Stimulated activated CD4-positive, alpha-beta T cell treated with anti-CD3 and anti-CD28 coated beads, Interleukin-1b, Interleukin-23, amount 100 ng/mL, for 24 hours (primary cell): ENCODE results near the gene COL27A1.

Experiments
- DNase-seq, 4 experiments: peaks; one replicate each; pipeline ENCODE4 v3.0.0-alpha.2; 2020; ENCODE audit warnings: low read depth in 4 of 4, low spot score in 1 of 4

Gene COL27A1

DNA sequence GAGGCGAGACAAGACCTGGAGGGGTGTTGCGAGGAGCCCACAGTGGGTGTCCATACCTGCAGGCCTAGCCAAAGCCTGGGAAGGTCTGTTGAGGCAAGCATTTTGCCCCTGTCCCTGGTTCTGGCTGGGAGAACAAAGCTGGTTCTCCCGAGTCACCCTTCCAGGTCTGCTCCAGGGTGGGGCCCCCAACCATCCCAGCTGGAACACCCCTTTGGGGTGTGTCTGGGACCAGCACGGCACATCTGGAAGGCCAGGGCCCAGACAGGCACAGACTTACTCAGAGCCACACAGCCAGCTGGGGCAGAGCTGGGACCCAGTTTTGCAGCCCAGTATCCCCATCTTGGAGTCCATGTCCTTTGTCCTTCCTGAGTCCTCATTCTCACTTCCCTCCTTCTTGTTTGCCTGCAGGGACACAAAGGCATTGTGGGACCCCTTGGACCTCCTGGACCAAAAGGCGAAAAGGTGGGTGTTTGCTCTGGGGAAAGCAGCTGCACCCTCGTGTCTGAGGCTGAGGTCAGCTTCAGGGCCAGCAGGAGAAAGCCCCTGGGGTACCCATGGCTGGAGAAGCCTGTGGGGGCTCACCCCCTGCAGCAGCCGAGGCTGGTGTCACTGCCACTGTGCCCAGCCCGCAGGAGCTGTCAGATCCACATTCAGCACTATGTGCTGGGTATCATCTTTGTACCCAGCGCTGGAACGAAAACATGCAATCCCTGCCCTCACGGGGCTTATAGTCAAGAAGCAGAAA lies 129.2 kb downstream of the COL27A1 start:
- DNase-seq: no peak

DNA sequence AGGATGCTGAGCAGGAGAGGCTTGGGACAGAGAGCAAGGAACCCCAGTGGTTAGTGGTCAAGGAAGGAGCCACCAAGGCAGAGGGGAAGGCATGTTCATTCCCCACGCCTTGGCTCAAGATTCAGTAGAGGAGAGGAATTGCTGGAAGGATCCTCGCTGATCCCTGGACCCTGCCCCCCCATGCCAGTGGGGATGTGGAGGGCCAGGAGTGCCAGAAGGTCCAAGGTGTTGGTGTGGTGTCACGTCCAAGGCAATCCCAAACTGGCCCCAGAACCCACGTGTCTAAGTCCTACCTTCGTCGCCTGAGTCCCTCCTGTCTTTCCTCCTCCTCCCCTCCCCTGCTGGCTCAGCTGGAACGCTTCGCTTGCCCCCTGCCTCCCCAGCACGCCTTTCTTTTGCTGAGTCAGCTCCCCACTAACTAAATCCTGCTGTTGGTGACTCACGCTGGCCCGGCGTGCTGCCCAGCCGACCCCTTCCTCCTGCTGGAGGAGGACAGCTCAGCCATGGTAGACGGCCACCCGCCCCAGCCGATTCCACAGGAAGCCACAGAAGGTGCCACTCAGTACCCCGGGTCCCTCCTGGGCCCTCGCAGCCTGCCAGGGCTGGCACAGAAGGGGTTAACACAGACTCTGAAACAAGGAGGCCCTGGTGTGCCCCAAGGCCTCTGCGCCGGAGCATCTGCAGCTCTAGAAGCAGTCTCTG lies 130.0 kb downstream of the COL27A1 start:
- no peak for DNase-seq

DNA sequence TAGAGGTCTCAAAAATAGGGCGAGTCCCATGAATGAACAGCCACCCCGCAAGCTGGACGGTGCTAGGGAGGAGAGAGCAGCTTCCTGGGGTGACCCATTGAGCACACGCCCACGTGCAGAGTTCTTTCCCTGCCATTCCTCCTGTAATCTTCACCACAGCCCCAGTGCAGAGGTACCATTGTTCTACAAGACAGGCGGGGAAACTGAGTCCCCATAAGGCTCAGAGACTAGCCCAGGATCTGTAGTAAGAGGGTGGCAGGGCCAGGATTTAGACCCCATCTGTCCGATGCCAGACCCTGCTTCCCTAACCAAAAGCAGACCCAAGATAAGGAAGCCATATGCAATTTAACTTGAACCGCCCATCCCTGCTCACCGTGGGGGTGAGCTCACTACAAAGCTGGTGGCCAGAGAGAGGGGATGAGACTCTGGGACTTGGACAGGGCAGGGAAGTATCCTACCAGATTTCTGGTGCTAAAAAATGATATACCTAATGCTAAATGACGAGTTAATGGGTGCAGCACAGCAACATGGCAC lies 130.9 kb downstream of the COL27A1 start:
- no peak for DNase-seq

DNA sequence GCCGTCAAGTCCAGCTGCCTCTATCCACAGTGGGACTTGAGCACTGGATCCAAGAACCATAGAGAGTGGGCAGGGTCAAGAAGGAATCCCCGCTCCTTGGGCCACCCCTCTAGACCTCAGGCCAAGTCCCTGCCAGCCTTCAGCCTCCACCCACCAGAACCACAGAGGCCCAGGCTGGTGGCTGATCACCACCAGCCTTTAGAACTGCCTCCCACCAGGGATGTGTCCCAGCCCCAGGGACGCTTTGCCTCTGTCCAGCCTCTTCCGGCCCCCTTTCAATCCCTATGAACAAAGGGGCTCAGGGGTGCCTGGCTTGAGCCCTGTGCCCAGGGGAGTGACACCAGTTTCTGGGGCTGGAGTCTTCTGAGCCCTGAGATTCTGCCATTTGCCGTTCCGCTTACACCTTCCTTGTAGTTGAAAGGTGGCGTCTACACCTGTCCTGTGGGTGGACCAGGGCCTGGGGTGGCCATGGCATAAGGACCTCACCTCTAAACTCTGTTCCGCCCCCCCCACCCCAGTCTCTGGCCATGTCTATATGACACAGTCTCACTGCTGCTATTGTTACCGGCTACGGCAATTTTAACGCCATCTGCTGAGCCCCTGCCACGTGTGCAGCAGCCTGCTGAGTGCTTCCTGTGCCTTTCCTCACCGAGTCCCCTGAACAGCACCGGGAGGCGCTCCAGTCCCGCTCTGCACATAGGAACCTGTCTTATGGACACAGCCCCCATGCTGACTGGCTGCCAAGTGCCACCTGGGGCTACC lies 131.8 kb downstream of the COL27A1 start:
- no peak for DNase-seq

DNA sequence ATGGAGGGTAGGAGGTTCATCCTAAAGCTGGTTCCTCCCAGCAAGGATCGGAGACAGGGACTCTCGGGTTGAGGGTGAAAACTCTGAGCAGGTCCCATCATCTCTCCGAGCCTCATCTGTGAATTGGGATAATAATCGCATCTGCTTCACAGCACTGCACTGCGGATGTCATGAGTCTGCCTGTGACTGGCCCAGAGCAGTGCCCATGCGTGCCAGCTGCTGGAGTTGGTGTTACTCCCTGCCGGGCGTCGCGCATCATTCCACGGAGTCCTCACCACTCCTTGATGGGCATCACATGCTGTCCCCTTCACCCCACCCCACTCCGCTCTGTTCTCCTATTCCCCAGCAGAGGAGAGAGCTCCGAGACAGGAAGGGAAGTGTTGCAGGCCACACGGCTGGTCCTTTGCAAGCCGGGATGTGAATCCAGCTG lies 132.4 kb downstream of the COL27A1 start:
- DNase-seq: no peak

DNA sequence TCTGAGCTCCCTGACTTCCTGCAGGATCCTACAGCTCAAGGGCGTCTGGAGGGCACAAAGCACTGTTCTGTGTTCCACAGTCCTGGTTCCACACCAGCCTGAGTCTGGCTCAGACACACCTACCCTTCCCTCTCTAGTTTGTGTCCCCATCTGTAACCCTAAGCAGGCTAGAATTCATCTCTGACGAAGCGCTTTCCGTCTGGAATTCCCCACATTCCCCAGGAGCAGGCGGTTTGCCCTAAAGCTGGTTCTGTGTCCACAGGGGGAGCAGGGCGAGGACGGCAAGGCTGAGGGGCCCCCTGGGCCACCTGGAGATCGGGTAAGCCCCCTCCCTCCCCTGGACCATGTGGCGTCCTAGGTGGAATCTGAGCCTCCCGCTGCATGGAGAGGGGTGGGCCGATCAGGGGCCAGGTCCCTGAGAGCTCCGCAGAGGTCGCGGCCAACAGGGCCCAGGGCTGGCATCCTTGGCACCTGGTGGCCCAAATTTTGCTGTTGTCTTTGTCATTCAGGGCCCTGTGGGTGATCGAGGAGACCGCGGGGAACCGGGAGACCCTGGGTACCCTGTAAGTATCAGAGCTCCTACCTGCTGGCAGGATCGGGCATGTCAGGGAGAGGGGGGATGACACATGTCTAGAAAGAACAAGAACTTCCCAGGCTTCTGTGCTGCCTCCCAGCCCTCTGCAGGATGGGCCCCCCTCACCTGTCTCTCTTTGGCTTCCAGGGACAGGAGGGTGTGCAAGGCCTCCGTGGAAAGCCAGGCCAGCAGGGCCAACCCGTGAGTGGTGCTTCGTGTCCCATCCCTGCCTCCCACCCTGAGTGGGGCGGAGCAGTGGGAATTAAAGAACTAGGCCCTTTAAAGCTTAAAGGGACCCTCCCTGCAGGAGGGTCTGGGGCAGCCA lies 133.1 kb downstream of the COL27A1 start:
- DNase-seq: no peak

DNA sequence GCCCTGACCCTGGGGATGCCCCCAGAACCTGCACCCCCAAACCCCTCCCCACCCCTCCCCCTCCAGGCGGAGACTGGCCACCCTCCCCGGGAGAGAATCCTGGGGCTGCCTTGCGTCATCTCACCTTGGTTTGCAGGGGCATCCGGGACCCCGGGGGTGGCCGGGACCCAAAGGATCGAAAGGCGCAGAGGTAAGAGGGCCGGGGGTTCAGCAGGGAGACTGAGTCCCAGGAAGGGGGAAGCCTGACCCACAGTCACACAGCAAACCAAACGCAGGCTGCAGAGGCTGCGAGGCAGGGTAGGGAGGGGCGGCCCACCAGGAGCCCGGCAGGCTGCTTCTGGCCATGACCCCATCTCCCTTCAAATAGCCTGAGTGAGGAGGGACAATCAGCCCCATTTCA lies 133.8 kb downstream of the COL27A1 start:
- no peak for DNase-seq

DNA sequence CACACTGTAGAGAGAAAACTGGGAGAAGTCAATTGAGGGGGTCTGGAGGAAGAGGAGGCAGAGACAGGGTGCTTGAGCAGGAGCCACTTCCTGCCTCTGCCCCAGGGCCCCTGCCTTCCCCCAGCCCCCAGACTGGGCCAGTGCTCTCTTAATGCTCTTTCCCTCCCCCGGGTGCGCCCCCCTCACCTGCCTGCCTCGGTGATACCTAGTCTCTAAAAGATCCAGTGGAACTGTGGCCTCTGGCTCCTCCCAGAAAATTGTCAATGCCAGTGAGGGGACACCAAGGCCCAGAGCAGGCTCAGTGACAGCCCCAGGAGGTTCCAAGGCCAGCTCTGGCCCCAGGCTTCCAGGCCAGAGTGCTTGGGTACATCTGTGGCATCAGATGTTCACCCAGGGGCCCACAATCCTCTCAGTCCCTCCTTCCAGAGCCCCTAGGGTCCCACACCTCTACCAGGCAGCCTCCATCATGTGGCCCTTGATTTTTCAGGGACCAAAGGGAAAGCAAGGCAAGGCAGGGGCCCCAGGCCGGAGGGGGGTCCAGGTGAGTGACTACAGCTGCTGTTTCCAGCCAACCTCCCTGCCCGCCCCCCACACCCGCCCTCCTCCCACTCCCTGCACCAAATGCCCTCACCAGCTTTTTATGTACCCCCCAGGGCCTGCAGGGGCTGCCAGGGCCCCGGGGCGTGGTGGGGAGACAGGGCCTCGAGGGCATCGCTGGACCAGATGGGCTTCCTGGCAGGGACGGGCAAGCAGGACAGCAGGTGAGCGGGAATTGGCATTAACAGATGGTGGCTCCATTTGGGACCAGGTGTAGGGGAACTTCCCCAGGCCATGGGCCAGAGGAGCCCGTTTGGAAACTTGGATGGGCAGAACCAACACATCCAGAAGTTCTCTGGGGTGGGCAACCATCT lies 134.5 kb downstream of the COL27A1 start:
- DNase-seq: no peak

DNA sequence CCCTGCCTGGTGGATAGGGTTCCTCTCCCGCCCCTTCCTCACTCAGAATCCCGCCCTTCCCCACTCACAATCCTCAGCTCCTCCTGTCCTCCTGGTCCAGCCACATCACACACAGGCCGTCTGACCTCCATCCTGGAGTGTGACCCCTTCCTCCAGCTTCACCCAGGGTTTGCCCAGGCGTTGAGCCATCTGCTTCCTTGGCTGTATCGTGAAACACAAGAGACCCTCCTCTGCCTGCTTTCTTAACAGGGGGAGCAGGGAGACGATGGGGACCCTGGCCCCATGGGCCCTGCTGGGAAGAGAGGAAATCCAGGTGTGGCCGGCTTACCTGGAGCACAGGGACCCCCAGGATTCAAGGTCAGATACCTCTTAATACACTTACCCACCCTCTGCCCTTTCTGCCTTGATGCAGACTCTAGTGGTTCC lies 135.2 kb downstream of the COL27A1 start:
- no peak for DNase-seq

DNA sequence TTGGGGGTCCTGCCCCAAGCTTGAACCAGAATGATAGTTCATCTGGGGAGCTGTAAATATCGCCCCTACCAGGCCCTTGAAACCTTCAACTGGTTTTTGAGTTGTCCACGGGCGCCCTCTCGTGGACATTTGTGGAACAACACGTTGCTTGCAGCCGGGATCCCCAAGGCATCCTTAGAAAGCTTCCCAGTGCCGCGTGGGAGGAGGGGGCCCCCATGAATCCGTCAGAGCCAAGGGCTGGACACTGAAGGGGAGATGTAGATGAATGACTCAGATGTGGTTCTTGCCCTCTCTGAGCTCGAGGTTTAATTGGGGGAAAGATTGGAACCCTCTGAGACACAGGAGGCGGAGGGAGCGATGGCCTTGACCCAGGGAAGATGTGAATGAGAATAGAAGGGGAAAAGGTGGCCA lies 135.7 kb downstream of the COL27A1 start:
- peak; percentile 42 to 63 (median 48) for DNase-seq

DNA sequence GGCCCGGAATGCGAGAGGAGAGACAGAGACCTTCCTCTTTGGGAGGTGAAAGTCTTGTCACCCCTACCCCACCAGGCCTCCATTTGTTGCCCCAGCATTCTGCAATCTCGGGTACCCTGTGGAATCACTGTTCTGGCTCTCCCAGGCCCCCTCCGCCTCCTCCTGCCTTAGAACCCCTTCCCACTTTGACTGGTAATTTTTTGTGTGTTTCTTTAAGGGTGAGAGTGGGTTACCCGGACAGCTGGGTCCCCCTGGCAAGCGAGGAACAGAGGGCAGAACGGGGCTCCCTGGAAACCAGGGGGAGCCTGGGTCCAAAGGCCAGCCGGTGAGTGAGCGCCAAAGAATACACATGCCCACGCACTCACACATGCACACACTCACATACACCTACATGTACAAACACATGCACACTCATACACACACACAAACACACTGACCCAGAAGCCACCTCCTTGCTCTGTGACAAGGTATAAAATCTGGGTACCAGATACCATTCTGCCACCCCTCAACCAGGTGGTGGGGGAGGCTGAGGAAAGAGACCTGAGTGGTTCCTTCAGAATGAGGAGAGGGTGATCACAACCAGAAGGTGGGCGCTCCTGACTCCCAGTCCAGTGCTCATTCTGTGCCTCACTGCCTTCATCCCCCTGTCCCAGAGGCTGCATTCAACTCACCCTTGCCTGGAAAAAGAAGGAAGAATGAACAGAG lies 136.7 kb downstream of the COL27A1 start:
- no peak for DNase-seq

DNA sequence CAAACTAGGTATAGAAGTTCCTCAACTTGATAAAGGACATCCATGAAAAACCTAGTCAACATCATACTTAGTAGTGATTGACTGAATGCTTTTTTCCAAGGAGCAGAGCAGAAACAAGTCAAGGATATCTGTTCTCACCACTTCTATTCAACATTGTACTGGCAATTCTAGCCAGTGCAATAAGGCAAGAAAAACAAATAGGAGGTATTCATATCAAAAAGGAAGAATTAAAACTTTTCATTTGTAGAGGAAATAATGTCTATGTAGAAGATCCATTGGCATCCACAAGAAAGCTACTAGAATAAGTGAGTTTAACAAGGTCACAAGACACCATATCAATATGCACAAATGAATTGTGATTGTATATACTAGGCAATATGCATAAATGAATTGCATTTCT lies 139.3 kb downstream of the COL27A1 start:
- no peak for DNase-seq

DNA sequence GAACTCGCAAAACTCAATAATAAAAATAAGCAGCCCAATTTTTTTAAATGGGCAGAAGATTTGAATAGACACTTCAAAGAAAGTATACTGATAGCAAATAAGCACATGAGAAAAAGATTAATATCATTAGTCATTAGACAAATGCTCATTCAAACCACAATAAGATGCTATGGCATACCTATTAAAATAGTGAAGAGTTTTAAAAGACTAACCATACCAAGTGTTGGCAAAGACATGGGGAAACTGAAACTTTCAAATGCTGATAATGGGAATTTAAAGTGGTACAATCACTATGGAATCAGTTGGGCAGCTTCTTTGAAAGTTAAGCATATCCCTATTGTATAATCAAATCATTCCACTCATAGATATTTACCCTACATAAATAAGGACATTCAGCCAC lies 141.0 kb downstream of the COL27A1 start:
- DNase-seq: no peak

DNA sequence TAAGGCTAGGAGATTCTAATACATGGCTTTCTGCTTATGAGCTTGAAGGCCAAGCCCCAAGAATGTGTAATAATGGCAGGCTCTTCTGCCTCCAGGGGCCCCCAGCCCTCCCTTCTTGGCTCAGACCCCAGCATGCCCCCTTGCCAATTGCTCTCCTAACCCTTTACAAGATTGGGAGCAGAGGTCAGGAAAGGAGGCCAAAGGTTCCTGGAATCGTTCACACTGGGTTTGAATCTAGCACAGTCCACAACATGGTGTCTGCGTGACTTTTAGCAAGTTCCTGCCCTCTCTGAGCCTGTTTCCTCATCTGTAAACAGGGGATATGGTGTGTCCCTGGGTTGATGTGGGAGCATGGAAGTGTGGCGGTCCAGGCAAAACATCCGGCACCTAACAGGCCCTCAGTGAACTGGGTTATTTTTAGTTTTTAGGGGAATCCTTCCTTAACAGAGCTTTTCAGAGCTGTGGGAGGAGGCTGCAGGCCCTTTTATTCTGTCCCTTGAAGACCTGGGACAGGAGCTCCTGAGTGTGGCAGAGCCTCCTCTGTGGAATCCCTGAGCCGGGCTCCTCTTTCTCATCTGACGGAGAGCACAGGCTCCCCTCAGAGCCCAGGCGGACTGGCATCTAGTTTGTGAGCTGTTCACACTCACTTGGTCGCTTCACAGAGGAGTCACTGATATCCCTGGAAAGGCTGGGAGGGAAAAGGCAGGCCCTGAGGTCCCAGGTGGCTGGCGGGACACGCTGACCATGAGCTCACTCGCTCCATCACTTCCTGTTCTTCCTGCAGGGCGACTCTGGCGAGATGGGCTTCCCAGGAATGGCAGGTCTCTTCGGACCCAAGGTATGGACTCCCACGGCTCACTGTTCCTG lies 144.2 kb downstream of the COL27A1 start:
- DNase-seq: no peak

DNA sequence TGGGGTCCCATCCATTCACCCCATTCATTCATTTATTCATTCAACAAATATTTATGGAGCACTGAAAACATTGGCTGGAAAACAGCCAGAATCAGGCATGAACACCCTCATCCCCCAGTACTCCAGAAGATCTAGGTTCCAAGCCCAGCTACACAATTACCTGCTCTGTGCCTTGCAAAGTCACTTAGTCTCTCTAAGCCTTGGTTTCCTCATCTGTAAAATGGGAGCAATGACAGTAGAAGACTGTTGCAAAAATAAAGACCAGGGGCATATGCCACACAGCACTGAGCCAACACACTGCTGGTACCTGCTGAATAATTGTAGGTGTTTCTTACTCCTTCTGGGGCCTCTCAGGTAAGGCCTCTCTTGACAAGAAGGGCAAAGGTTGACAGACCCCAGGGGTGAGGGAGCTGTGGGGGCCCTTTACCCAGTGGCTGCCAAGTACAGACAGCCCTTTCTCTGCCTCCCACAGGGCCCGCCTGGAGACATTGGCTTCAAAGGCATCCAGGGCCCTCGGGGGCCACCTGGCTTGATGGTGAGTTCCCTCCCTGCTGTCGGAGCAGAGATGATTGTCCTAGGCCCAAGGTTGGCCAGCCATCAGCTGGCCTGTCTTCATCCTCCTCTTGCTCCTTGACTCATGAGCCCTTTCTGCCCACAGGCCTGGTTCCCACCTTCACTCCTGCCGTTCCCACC lies 145.0 kb downstream of the COL27A1 start:
- DNase-seq: no peak

DNA sequence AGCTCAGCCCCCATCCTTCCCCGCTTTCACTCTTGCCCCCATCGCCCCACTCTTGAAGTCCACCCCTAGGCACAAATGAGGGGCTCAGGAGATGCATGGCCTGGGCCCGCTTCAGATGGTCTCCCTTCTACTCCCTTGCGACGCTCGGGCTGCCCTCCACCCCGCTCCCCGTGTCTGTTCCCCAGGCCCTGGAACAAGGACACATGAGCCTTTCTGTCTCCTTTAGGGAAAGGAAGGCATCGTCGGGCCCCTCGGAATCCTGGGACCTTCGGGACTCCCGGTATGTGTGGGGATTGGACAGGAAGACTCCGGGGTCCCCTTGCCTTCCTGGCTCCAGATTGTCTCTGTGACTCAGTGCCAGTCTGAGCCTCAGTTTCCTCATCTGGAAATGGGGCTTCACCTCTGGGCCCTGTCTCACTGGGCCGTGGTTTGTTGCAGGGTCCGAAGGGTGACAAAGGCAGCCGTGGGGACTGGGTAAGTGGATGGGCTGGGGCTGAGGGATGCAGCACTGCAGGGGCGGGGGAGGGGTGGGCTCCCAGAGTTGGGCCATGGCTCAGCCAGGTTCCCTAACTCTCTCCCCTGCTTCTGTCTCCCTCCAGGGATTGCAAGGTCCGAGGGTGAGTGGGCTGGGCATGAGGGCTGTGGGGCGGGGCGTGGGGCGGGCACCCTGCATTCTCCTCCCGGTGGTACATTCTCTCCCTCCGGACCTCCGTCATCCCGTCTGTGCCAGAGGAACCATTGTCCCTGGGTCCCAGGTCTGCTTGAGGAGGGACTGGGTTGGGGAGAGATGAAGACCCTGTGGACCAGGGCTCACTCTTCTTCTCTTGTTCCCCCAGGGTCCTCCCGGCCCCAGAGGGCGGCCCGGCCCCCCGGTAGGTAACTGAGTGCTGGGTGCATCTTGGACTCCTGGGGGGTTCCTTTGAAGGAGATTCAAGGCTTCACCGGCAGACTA lies 145.8 kb downstream of the COL27A1 start:
- DNase-seq: no peak
